Measurements from ENCODE around the gene PTPN11.

DNA sequence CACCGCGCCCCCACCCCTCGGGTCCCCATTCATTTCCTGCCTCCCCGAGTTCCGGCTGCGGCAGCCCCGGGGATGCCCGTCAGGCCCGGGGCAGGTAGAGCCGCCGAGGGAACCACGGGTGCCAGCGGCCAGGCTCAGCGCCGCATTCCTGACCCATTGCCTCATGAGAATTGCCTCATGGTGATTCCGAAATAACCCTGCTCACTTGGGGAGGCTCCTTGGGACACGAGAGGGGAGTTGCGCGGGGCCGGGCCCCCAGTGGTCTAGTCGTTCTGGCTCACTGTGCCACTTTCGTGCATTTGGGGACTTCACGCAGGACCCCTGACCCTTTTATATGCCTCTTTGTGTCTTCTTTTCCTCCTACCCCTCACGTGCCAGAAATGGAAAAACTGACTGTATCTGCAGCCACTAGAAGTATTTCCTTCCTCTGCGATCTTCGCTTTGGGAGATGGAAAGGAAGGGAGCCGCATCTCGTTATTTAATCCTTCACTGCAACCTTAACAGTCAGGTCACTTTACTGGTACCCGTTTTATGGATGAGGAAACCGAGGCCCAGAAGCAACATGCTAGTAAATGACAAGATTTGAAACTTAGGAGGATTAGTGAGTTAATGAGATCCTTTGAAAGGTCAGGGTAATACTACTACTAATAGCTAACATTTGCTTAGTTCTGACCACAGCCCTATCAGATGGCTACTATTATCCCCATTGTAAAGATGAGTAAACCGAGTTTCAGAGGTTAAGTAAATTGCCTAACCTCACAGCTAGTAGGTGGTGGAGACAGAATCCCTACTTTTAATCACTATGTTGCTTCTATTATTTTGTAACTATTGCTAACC lies 768 bp downstream of the PTPN11 start:
- TF ChIP-seq CHD1 (IDR thresholded peaks at IDR 0.05; ENCODE audit: low read depth, low read length), result no peak
- TF ChIP-seq POLR2A (IDR thresholded peaks at IDR 0.05; ENCODE audit: control extremely low read depth in 1 of 2, low read depth in 2 of 2, low read length in 2 of 2), result no peak; a peak in 1 of 3 replicates
- TF ChIP-seq, protein P1, sequence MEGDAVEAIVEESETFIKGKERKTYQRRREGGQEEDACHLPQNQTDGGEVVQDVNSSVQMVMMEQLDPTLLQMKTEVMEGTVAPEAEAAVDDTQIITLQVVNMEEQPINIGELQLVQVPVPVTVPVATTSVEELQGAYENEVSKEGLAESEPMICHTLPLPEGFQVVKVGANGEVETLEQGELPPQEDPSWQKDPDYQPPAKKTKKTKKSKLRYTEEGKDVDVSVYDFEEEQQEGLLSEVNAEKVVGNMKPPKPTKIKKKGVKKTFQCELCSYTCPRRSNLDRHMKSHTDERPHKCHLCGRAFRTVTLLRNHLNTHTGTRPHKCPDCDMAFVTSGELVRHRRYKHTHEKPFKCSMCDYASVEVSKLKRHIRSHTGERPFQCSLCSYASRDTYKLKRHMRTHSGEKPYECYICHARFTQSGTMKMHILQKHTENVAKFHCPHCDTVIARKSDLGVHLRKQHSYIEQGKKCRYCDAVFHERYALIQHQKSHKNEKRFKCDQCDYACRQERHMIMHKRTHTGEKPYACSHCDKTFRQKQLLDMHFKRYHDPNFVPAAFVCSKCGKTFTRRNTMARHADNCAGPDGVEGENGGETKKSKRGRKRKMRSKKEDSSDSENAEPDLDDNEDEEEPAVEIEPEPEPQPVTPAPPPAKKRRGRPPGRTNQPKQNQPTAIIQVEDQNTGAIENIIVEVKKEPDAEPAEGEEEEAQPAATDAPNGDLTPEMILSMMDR (IDR thresholded peaks at IDR 0.05; ENCODE audit: control extremely low read depth in 1 of 3, insufficient read depth in 1 of 3, low read depth in 1 of 3, low read length in 3 of 3), result no peak
